Adrenal gland (tissue), 12 donors: ENCODE data around the gene NPHP3. TPM values are rescaled to one million over a fixed set of nuclear protein-coding genes. Genes with fewer than 3 reads are reported as not detected.

Experiments
- DNase-seq, 7 donors: peaks; one replicate each; pipeline ENCODE4 v3.0.0-alpha.2; 2019 to 2020
- H3K27ac ChIP-seq, 5 donors: fragments of 200-600 bp; sonication (generic) in 4 of 5; 1 replicate in 3 of 5; 2 replicates in 2 of 5; pipeline versions ENCODE4 v1.5.1 to v1.8.0; 2016 to 2020; ENCODE audit warnings: mild to moderate bottlenecking in 1 of 5
- H3K27me3 ChIP-seq: fragments of 200-600 bp; 2 replicates; pipeline ENCODE4 v1.8.0; 2021
- H3K36me3 ChIP-seq, 2 donors: fragments of 200-600 bp; replicated peaks in 1 of 2; 1 replicate in 1 of 2; 2 replicates in 1 of 2; pipeline versions ENCODE4 v1.5.1 to v1.8.0; 2018 to 2022
- H3K4me1 ChIP-seq, 2 donors: fragments of 200-600 bp; replicated peaks in 1 of 2; 1 replicate in 1 of 2; 2 replicates in 1 of 2; pipeline versions ENCODE4 v1.5.1 to v1.8.0; 2018 to 2021
- H3K4me3 ChIP-seq, 4 donors: fragments of 200-600 bp; sonication (generic) in 3 of 4; one replicate each; pipeline ENCODE4 v1.5.1; 2016 to 2018
- H3K9me3 ChIP-seq, 3 donors: fragments of 200-600 bp; sonication (generic) in 1 of 3; replicated peaks in 1 of 3; 1 replicate in 2 of 3; 2 replicates in 1 of 3; pipeline versions ENCODE4 v1.5.1 to v1.8.0; 2016 to 2021
- POLR2A ChIP-seq, 2 donors: fragments of 450-650 bp; IDR thresholded peaks; one replicate each; pipeline ENCODE4 v1.6.1; 2017; ENCODE audit warnings: antibody characterized with exemption in 2 of 2, mild to moderate bottlenecking in 2 of 2, moderate library complexity in 1 of 2
- WGBS, 4 donors: extraction: QIAGEN DNeasy Blood & Tissue Kit in 2 of 4; methylation state at CpG; one replicate each; pipeline versions ENCODE4 v1.1.5 to v1.1.7; 2013 to 2017; 5-methylcytosine and 5-hydroxymethylcytosine counted together
- intact Hi-C, 2 donors: fragments of 100-400 bp; cut with DNase I; formaldehyde crosslinking; loops; one replicate each; pipeline versions ENCODE4 v1.14.1 to v1.15.0; 2022 to 2023
- polyA plus RNA-seq, 3 donors: library from polyadenylated mRNA; stranded (reverse); fragments of 200-250 nt in 2 of 3; fragments of 350-450 nt in 1 of 3; fragmentation: Illumina TruSeq in 1 of 3; extraction: RNeasy Lipid Tissue Mini Kit (QIAGEN cat#74804) in 1 of 3; gene quantifications; one replicate each; pipeline ENCODE4 v1.2.3, GENCODE V29; 2013 to 2014
- total RNA-seq, 9 donors: library from RNA; depleted of rRNA in 4 of 9; stranded (reverse); fragments of >200 nt in 4 of 9; fragments of 120-200 nt in 1 of 9; fragmentation: NEBNext Ultra II Directional in 1 of 9; extraction: Animal tissue kit (Norgen Biotek cat#: 25700) in 1 of 9; gene quantifications; one replicate each; pipeline versions ENCODE4 v1.1.0 to v1.2.4, GENCODE V29; 2013 to 2023
- TF ChIP-seq, protein P1 (sequence below), 6 experiments: fragments of 450-650 bp in 4 of 6; fragments of 200-600 bp in 2 of 6; sonication (generic) in 1 of 6; IDR thresholded peaks; 1 replicate in 5 of 6; 2 replicates in 1 of 6; pipeline versions ENCODE4 v1.5.1 to v1.8.0; 2016 to 2021; ENCODE audit warnings: antibody characterized with exemption in 6 of 6, mild to moderate bottlenecking in 2 of 6, moderate library complexity in 1 of 6
- donor health status: healthy with polysubstance abuse.
- donor health status: Bipolar disorder and iron deficiency.
- donor health status: DM: yes; HTN: yes; CAD: no.
- donor health status: DM: no; HTN: no; CAD: no.
- donor health status: DM: no; HTN: no; CAD: no.
- donor health status: DM: yes; HTN: yes; CAD: no.

The NPHP3 gene
- total and polyA plus RNA-seq, 12 donors = 10.3 to 78.0 (median 28.1) TPM

DNA sequence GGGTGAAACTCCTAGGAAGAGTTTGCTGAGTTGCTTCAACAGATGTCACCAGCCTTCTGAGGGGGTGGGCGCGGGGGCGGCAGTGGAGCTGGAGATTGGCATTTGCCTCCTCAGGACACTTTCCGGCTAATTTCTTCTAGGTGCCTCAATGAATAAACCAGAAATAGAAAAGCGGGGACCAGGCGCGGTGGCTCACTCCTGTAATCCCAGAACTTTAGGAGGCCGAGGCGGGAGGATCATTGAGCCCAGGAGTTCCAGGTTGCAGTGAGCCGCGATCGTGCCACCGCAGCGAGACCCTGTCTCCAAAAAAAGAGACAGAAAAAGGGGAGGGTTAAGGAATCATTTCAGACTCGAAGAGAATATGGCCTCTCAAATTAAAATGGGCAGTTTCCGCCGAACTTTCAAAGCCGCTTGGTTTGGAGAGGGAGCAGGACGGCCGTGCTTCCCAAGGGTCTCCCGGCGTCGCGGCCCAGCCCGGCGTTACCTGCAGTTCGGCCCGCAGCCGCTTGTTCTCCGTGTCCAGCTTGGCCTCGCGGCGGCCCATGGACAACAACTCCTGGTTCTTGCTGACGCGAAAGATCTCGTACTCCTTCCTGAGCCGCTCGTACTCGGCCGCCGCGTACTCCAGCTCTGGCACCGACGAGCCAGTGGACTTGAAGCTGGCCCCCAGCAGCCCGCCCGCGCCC is 587 bp downstream of the NPHP3 start:
- Histone ChIP-seq H3K4me3 (peak overlapping the region; percentile 5 to 96 (median 66)), H3K36me3 (peaks cover 0 to 21% of the 10 kb centered on the region in 2 donors), H3K27me3 (no peaks in the 10 kb centered on the region), H3K27ac (peak overlapping the region; percentile 40 to 100 (median 98)), H3K4me1 (peaks cover 10 to 42% of the 10 kb centered on the region in 2 donors), H3K9me3 (no peaks in the 10 kb centered on the region)
- no peak for TF ChIP-seq POLR2A (IDR thresholded peaks at IDR 0.05)
- TF ChIP-seq, protein P1, sequence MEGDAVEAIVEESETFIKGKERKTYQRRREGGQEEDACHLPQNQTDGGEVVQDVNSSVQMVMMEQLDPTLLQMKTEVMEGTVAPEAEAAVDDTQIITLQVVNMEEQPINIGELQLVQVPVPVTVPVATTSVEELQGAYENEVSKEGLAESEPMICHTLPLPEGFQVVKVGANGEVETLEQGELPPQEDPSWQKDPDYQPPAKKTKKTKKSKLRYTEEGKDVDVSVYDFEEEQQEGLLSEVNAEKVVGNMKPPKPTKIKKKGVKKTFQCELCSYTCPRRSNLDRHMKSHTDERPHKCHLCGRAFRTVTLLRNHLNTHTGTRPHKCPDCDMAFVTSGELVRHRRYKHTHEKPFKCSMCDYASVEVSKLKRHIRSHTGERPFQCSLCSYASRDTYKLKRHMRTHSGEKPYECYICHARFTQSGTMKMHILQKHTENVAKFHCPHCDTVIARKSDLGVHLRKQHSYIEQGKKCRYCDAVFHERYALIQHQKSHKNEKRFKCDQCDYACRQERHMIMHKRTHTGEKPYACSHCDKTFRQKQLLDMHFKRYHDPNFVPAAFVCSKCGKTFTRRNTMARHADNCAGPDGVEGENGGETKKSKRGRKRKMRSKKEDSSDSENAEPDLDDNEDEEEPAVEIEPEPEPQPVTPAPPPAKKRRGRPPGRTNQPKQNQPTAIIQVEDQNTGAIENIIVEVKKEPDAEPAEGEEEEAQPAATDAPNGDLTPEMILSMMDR (IDR thresholded peaks at IDR 0.05) = peak; percentile 11 to 63 (median 56)
- peak; percentile 77 to 88 (median 83) for DNase-seq
- WGBS, 4 donors = 2 to 7% (median 3%) methylated on average over 24 to 47 of the region's 47 CpGs
- intact Hi-C loops = no loop called here

DNA sequence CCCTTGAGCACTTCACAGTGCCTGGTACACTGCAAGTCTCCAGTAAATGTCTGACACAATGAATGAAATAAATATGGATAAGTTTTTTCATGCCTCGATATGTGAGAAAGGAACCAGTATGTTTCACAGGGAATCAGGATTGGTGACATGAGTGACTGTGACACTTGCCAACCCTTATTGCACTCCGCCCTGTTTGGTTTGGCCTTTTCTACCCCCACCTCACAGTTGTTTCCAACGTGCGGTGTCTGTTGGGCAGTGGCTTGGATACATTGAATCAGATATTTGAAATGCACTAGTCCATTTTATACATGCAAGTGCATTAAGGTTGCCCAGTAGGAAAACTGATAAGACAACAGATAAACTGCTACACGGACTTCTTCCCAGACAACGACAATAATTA is 2.0 kb downstream of the NPHP3 start:
- intact Hi-C loops = no loop called here
- peak overlapping the region in 1 of 4 donors; percentile 96 for H3K4me3 ChIP-seq
- no peak overlapping the region for H3K27ac ChIP-seq
- DNase-seq = no peak
- no peak for TF ChIP-seq POLR2A (IDR thresholded peaks at IDR 0.05)
- TF ChIP-seq, protein P1 (IDR thresholded peaks at IDR 0.05) = no peak
- no peaks in the 10 kb centered on the region for H3K27me3 ChIP-seq
- peaks cover 10 to 42% of the 10 kb centered on the region in 2 donors for H3K4me1 ChIP-seq
- 63 to 75% (median 72%) methylated on average over 6 of the region's 6 CpGs for WGBS, 4 donors
- H3K9me3 ChIP-seq = no peaks in the 10 kb centered on the region
- H3K36me3 ChIP-seq = peaks cover 0 to 33% of the 10 kb centered on the region in 2 donors

DNA sequence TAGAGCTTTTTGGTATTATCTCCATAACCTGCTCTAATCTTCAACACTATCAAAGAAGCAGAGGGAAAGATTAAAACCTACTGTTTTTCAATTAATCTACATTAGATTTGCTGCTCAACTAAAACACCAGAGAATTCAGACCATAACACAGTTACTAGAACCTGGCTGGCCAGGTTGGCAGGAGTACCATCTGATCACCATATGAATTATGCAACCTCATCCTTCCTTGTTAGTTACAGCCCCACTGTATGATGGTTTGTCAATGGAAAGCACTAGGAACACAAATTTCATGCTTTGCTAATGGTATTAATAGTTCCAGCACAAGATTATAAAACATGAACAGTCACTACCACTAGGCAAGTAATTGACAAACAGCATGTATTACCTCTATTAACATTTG is 5.8 kb downstream of the NPHP3 start:
- Histone ChIP-seq H3K36me3 (peaks cover 0 to 49% of the 10 kb centered on the region in 2 donors), H3K4me1 (peaks cover 7 to 33% of the 10 kb centered on the region in 2 donors), H3K9me3 (no peaks in the 10 kb centered on the region), H3K4me3 (no peak overlapping the region), H3K27me3 (no peaks in the 10 kb centered on the region), H3K27ac (no peak overlapping the region)
- TF ChIP-seq, protein P1 (IDR thresholded peaks at IDR 0.05) = no peak
- no peak for TF ChIP-seq POLR2A (IDR thresholded peaks at IDR 0.05)
- no peak for DNase-seq
- intact Hi-C loops = no loop called here

DNA sequence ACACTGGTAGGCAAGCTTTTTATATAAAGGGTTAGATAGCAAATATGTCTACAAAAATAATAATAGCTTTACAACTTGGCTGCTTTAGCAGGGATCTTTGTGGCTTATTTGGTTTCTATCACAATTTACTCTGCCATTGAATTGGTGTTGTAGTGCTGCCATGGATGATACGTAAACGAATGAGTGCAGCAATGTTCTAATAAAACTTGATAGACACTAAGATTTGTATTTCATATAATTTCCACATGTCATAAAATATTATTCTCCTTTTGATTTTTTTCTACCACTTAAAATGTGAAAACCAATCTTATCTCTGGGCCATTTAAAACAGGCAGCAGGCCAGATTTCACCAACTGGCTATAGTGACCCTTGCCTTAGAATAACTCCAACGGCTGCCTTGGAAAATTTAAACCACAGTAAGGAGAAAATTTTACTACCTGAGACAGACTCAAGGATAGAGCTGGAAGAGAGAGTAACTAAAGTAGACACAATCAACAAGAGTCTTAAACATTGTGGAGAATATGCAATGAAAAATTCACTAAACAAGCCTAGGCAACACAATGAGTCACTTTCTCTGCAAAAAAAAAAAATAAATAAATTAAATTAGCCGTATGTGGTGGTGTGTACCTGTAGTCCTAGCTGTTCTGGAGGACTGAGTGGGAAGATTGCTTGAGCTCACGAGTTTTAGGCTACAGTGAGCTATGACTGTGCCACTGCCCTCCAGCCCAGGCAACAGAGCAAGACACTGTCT is 8.1 kb downstream of the NPHP3 start:
- WGBS, 4 donors = 72 to 79% (median 75%) methylated on average over 5 of the region's 5 CpGs
- intact Hi-C loops = no loop called here
- Histone ChIP-seq H3K36me3 (peaks cover 0 to 67% of the 10 kb centered on the region in 2 donors), H3K27ac (no peak overlapping the region), H3K27me3 (no peaks in the 10 kb centered on the region), H3K4me1 (peaks cover 0 to 11% of the 10 kb centered on the region in 2 donors), H3K4me3 (no peak overlapping the region), H3K9me3 (no peaks in the 10 kb centered on the region)
- no peak for TF ChIP-seq POLR2A (IDR thresholded peaks at IDR 0.05)
- TF ChIP-seq, protein P1 (IDR thresholded peaks at IDR 0.05) = no peak
- DNase-seq = peak in 1 of 7 donors; percentile 36
